Limb (tissue), 2 donors: ENCODE results near the gene MYOCD.

ENCODE experiments used
- DNase-seq, 2 donors: peaks; one replicate each; pipeline ENCODE4 v3.0.0-alpha.2; 2016; ENCODE audit errors: extremely low spot score in 2 of 2

MYOCD gene

GRCh38 chr17:12744786-12745185, 79.1 kb downstream of the MYOCD start:
- DNase-seq, result no peak

GRCh38 chr17:12745486-12745885, 79.8 kb downstream of the MYOCD start:
- no peak for DNase-seq

GRCh38 chr17:12756786-12757185, 91.1 kb downstream of the MYOCD start:
- DNase-seq, result no peak

- no peak for DNase-seq
These were observed 93.4 kb downstream of the MYOCD start for GRCh38 chr17:12759090-12759489.

- DNase-seq, result no peak
These were observed 99.9 kb downstream of the MYOCD start for GRCh38 chr17:12765548-12765947.

- no peak for DNase-seq
These were observed 102.6 kb downstream of the MYOCD start for GRCh38 chr17:12768255-12768654.

GRCh38 chr17:12769981-12770380, 104.3 kb downstream of the MYOCD start:
- DNase-seq, result no peak

- DNase-seq, result no peak
These were observed 107.5 kb downstream of the MYOCD start for GRCh38 chr17:12773153-12773552.

GRCh38 chr17:12789075-12789480, 123.4 kb downstream of the MYOCD start:
- no peak for DNase-seq

- DNase-seq, result peak; percentile 73 to 86
These were observed 124.0 kb downstream of the MYOCD start, which contains the start of gene ARHGAP44 for GRCh38 chr17:12789481-12790248. Gene ARHGAP44, plus strand, starts transcription at chr17:12789498. Its CDS starts 341 bp downstream, at chr17:12789839.

GRCh38 chr17:12790249-12791106, 124.8 kb downstream of the MYOCD start:
- peak in 1 of 2 donors; percentile 27 for DNase-seq

- no peak for DNase-seq
These were observed 129.3 kb downstream of the MYOCD start for GRCh38 chr17:12794919-12795532.

GRCh38 chr17:12800855-12801365, 135.2 kb downstream of the MYOCD start:
- DNase-seq, result no peak

- no peak for DNase-seq
These were observed 140.9 kb downstream of the MYOCD start for GRCh38 chr17:12806630-12807029.

GRCh38 chr17:12808723-12809122, 143.0 kb downstream of the MYOCD start:
- DNase-seq, result no peak

- DNase-seq, result no peak
These were observed 147.2 kb downstream of the MYOCD start for GRCh38 chr17:12812877-12813276.

GRCh38 chr17:12813664-12814063, 148.0 kb downstream of the MYOCD start:
- DNase-seq, result no peak

GRCh38 chr17:12814718-12815117, 149.0 kb downstream of the MYOCD start:
- no peak for DNase-seq

GRCh38 chr17:12815642-12816141, 150.0 kb downstream of the MYOCD start:
- no peak for DNase-seq
